GM12865 (cell line): Measurements from ENCODE around the gene MRPL52.
A peak's percentile ranks its signal among the peaks of the same experiment; 100 is the strongest.

Experiments used
- DNase-seq: peaks from one replicate; pipeline ENCODE4 v3.0.0; 2010; ENCODE audit warnings: low read depth
- H3K4me3 ChIP-seq: 2 replicates; pipeline ENCODE4 v1.5.1; 2011; ENCODE audit warnings: mild to moderate bottlenecking, low read depth, low read length, control low read depth
- CTCF ChIP-seq: IDR thresholded peaks from 2 replicates; pipeline ENCODE4 v1.5.1; 2011; ENCODE audit warnings: low read length, control low read depth, low read depth, inconsistent platforms; ENCODE audit not compliant: insufficient read depth; ENCODE audit errors: missing control alignments

The MRPL52 gene

GRCh38 chr14:22872833-22873520, 43.3 kb downstream of the MRPL52 start:
- H3K4me3 ChIP-seq: peak overlapping the region; percentile 70
- DNase-seq: no peak
- TF ChIP-seq CTCF: no peak

- no peak for DNase-seq
- no peak overlapping the region for H3K4me3 ChIP-seq
- no peak for TF ChIP-seq CTCF
These were observed 45.5 kb downstream of the MRPL52 start for GRCh38 chr14:22875003-22875747.

GRCh38 chr14:22875748-22876319, 46.1 kb downstream of the MRPL52 start:
- no peak overlapping the region for H3K4me3 ChIP-seq
- DNase-seq: no peak
- TF ChIP-seq CTCF: no peak

GRCh38 chr14:22877000-22877501, 47.4 kb downstream of the MRPL52 start:
- no peak for TF ChIP-seq CTCF
- no peak overlapping the region for H3K4me3 ChIP-seq
- DNase-seq: no peak

DNA sequence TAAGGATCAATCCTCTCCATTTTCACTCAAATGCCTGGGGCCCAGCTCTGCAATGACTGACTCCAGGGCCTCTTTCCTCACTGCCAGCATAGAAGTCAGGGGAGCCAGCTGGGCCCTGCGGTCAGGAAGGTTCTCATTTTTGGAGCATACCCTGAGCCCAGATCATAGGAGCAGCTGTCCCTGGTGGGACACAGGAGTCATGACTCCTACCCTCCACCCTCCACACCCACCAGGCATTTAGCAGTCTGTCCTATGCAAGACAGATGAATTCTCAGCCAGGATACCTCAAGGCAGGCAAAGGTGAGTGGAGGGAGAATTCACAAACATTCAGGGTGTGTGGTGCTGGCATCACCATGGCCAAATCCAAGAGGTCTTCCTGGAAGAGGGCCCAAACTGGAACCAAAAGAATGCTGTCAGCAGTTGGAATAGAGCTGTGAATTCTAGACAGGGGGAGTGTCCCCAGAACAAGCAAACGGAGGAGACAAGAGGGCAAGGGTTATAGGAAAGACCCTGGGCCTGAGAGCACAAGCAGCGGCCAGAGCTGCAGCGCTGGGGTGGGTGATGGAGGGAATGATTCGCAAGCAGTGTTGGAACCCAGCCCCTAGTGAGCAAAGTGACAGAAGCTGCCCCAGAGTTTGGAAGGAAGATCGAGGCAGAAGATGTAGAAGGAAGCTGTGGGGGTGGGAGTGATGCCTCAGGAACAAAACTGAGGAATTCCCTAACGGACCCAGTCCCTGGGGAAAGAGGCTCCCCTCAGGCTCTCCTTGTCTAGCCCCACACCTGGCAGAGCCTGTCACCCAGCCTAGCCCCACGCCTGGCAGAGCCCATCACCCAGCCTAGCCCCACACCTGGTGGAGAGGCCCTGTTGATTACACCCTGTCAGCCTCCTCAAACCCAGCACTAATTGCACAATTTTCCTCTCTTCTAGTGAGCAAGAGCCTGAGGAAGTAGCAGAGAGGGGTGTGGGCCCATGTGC, 48.9 kb downstream of the MRPL52 start:
- no peak overlapping the region for H3K4me3 ChIP-seq
- no peak for DNase-seq
- TF ChIP-seq CTCF: no peak

- no peak overlapping the region for H3K4me3 ChIP-seq
- TF ChIP-seq CTCF: no peak
- DNase-seq: no peak
These were observed 52.4 kb downstream of the MRPL52 start for GRCh38 chr14:22882064-22882463.
